NCI-H226 (cell line): ENCODE results near the gene STRIT1.
"Not testable (repeated sequence)": the region's sequence is repeated elsewhere in the genome, so short reads cannot be mapped to it uniquely, and the experiment has no call there.

Source experiments
- DNase-seq: peaks from one replicate; pipeline ENCODE4 v3.0.0-alpha.2; 2015

The STRIT1 gene

DNA sequence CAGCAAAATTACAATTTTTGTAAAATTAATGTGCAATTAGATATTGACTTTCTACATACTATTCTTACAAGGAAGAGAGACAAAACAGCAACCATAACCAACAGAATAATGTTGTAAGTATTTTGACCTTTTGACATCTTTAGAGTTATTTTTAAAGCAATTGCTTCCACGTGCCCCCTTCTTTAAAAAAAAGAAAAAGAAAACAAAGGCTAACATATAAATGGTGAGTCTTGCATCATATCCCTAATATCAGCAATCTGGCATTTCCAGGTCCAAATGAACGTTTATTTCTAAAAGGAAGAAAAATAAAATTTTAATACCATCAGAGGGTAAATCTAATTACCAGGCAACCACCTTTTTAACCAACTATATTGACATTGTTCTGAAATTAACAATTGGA is 19.3 kb upstream of the STRIT1 start:
- no peak for DNase-seq

DNA sequence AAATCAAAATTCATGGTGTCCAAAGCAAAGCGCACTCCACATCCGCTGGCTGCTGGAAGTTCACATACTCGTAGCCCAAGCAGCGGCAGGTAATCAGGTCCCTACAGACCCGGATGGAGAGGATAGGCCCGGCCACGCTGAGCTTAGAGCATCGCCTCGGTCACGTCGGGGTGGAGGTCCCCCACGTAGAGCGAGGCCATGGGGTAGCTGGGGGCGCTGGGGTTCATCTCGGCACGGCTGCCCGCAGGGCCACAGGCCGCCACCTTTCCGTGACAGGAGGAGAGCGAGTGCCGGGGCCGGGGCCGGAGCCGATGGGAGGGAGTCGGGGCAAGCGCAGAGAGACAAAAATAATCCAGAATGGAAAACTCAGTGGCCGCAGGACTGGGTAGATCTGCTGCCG is 16.1 kb upstream of the STRIT1 start:
- DNase-seq: no peak

DNA sequence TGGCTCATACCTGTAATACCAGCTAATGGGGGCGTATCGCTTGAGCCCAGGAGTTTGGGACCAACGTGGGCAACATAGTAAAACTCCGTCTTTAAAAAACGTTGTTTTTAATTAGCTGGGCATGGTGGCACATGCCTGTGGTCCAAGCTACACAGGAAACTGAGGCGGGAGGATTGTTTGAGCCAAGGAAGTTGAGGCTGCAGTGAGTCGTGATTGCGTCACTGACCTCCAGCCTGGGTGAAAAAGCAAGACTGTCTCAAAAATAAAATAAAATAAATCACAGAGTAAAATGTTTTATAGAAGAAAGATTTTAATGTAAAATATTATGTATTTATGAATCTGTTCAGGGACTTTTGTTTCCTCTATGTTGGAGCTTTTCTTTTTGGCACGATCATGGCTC is 15.3 kb upstream of the STRIT1 start:
- DNase-seq: no peak

DNA sequence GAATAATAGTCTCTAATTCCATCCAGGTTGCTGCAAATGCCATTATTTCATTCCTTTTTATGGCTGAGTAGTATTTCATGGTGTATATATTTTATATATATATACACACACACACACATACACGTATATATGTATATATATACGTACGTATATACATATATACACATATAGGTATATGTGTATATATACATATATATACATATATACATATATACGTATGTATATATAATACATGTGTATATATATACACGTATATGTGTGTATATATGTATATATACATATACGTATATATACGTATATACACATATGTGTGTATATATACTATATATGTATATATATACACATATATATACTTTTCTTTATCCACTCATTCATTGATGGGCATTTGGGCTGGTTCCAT is 13.7 kb upstream of the STRIT1 start:
- DNase-seq: no peak

DNA sequence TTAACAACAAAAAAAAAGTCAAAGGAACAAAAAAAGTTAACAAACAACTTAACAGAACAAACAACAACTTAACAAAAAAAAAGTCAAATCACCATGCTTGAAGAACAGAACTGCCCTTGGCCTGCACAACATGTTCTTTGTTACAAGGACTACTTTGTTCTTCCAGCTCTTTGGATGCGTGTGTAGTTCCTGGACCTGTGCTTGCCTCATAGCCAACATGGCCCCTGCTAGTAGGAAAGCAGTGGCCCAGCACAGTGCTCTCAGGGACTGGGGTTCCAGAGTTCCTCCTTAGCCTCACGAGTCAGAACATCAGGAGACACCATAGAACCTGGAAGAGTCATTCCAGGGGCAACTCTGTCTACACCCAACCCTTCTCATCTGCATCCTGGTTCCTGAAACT is 10.9 kb upstream of the STRIT1 start:
- no peak for DNase-seq

DNA sequence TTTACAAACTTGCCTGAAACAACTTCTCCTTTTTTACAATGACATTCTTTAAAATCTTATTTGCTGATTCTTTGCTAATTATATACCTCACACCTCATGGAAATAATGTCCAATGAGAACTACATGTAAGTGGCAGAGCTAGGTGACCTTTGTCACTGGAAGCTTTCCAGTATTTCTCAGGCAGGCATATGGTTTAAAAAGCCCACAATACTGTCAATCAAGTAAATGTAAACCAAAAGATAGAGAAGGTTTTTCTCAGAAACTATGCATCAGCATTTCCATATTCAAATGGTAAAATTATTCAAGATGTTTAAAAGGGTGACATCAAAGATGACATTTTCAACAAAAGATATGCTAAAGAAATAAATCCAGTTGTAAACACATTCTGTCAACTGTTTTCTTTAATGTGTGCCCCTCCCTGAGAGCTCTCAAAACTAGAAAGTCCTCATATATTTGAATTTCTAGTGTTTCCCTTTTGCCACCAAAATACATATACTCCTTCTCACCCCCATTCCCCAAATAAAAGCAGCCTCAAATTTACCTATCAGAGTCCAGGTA is 10.1 kb upstream of the STRIT1 start:
- DNase-seq: no peak

DNA sequence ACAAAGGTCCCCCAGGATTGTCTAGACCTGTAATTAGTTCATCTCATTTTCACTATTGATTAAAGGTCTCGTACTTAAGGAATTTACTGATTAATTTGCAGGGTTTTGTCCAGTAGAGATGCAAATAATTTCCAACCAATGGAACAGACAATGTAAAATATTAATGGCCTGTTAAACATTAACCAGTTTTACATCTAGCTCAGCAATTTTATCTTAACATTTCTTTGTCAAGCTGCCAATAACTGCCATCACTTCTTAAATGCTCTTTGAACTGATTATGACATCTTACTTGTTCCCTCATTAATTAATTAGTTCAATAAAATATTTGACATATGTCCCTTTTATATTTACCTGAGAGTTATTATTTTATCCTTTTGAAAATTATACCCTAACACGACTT is 9.4 kb upstream of the STRIT1 start:
- DNase-seq: no peak

DNA sequence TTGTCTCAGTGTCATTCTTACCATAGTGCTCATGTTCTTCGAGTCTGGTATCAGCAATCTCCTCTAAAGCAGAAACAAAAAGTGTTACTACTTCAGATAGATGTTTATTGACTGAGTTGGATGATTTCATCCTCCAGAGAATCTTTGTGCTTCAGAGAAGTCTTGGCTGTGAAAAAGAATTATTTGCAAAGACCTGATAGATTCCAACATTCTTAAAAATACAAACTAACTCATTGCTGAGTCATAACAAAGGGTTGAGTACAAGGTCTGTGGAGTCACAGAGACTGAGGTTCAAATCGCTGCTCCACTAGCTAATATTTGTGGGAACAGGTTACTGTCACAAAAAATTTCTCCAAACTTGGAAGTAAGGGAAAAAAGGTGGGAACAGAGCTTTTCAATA is 9.0 kb upstream of the STRIT1 start:
- peak; percentile 65 for DNase-seq

DNA sequence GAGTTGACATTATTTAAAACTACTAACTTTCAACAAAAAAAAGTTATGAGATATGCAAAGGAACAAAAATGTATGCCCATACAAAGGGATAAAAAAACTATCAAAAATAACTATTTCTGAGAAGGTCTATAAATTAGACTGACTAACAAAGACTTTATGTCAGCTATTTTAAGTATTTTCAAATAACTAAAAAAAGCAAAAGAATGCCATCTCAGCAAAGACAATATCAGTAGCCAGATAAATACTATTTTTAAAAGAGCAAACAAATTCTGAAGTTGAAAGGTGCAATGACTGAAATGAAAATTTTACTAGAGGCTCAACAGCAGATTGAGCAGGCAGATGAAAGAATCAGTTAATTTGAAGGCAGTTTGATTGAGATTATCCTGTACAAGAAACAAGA is 3.6 kb upstream of the STRIT1 start:
- no peak for DNase-seq

DNA sequence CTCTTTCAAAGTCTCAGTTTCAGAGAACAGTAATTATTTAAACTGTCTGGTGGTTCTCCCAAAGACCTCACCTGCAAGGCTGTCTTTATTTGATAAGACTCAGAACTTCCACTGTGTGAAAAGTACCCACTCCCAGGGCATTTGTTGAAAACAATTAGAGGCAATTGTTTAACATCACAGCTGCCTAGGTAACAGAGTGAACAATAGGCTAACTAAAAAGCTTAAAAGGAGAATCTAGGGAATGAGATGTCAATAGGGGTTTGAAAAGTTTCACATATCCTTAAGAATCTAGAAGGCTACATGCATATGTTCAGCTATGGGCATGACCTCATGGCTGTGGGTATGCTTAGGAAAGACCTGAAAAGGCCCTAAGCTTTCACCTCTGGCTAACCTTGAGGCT is 2.9 kb upstream of the STRIT1 start:
- DNase-seq: no peak

DNA sequence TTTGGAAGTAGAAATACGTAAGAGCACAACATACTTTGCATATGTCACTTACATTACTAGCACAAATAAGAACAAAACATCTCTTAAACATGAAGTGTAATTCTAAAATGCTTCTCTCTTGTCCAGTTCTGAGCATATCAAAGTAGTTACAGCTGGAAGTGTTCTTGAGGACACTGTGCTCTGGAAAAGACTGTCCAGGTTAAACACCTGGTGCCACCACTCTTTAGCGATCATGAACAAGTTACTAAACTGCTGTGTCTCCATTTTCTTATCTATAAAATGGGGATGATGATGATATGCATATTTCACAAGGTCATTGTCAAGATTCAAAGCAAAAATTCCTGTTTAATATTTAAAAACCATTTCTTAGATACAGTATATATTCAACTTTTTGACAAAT is 790 bp downstream of the STRIT1 start:
- no peak for DNase-seq

DNA sequence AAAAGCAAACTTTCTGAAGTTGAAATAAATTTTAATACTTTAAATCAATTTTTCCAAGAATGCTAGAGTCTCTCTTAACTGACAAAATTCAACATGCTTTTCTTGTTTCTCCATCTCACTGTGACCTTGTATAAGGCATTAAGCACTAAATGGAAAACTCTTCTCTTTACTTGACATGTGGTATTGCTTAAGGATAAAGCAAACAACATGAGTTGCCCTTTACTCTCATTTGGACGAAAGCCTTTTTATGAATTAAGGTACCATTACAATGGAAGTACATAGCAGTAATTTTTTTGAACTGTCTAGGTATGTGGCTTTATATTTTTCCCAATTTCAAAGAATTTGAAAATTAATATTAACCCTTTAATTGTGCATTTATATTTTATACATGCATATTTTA is 1.4 kb downstream of the STRIT1 start:
- DNase-seq: no peak

DNA sequence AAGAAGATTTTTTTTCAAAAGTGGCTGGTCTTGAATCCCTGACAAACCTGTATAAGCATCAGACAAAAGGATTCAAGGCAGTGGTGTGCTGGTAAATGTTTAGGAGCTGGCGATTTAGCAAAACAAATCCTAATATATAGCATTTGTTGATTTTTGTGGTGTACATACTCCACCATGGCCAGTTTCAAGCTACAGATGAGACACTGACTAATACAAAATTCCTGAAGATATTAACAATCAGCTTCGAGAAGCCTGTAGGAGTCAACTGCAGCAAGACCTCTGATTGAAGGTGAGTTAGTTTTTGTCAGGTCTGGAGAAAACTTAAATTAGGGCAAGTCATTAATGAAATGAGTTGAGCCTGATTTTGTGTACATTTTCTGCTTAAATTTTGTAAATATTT is 6.7 kb downstream of the STRIT1 start:
- DNase-seq: no peak

DNA sequence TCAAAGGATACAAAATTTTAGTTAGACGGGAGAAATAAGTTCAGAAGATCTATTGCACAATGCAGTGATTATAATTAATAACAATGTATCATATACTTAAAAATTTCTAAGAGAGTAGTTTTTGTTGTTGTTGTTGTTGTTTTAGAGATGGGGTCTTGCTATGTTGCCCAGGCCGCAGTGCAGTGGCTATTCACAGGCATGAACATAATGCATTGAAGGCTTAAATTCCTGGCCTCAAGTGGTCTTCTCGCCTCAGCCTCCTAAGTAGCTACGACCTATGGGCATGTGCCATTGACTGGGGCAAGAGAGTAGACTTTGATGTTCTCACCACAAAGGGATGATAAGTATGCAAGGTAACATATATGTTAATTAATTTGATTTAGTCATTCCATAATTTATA is 7.5 kb downstream of the STRIT1 start:
- DNase-seq: no peak

DNA sequence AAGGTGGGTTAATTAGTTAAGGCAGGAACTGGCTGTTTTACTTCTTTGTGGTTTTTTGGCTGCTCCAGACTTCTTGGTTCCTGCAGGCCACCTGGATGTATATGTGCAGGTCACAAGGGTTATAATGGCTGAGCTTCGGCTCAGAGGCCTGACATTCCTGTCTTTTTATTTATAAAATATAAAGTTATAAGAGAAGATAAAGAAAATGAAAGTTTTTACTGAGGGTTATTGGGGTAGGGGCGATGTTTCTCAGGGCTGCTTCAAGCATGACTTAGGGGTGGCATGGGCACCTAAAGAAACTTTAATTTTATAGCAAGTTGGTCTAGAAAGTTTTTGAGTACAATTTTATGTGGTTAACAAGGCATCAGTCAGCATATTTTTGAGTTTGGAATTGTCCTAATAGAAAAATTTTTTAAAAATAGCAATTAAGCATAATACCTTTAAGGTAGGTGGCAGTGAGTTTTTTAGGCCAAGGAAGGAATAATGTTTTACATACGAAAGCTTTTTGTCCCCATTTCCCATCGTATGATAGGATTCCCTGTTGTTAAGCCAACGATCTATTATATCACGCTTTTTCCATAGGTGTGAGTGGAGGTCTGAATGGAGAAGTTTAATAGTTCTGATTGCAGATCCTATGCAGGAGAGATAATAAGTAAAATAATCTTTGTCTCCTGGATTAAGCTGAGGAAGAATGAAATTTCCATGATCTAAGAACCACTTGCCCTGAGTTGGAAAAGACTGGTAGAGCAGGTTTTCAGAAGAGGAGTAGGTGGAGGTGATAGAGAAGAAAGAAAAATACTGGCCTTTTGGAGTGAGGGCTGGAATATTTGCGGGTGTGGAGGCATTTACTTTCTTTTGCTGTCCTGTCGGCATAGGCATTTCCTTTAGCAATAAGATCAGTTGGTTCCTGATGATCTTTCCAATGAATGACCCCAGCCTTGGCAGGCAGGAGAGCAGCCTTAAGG is 10.1 kb downstream of the STRIT1 start:
- no peak for DNase-seq

DNA sequence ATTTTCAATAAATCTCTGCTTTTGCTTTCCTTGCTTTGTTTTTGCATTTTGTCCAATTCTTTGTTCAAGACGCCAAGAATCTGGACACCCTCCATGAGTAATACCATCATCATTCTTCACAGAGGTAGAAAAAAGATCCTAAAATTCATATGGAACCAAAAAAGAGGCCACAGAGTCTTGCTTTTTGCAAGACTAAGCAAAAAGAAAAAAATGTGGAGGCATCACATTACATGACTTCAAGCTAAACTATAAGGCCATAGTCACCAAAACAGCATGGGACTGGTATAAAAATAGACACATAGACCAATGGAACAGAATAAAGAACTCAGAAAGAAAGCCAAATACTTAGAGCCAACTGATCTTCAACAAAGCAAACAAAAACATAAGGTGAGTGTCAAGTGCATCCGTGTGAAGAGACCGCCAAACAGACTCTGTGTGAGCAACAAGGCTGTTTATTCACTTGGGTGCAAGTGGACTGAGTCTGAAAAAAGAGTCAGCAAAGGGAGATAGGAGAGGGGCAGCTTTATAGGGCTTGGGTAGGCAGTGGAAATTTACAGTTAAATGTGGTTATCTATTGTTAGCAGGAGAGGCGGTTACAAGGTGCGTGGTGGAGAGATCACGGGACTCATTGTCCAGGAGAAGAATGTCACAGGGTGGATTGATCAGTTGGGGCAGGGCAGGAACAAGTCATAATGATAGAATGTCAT is 10.9 kb downstream of the STRIT1 start:
- no peak for DNase-seq

DNA sequence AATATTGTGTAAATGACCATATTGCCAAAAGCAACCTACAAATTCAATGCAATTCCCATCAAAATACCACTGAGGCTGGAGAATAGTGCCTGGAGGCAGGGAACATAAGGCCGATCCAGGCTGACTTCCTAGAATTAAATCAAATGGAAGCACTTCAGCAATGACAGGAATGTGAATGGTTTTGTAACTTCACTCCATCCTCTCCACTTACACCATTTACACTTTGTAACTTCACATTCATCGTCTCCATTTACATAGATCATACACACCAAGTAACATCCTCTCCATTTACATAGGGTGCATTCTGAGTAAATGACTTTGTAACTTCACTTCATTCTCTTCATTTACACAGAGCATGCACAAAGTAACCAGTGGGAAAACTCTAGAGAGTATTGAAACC is 11.6 kb downstream of the STRIT1 start:
- no peak for DNase-seq

DNA sequence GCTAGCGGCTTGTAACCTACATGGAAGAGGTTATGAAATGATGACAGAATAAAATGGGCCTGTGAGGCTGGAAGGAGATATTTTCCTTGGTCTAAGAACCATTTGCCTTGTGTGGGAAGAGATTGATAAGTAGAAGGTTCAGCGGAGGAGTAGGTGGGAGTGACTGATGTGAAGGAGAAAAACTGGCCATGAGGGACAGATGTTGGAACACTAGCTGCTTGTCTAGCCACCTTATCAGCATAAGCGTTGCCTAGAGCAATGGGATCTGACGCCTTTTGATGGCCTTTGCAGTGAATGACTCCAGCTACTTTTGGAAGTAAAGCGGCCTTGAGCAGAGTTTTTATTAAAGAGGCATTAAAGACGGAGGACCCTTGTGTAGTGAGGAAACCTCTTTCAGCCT is 17.4 kb downstream of the STRIT1 start:
- DNase-seq: not testable (repeated sequence)

DNA sequence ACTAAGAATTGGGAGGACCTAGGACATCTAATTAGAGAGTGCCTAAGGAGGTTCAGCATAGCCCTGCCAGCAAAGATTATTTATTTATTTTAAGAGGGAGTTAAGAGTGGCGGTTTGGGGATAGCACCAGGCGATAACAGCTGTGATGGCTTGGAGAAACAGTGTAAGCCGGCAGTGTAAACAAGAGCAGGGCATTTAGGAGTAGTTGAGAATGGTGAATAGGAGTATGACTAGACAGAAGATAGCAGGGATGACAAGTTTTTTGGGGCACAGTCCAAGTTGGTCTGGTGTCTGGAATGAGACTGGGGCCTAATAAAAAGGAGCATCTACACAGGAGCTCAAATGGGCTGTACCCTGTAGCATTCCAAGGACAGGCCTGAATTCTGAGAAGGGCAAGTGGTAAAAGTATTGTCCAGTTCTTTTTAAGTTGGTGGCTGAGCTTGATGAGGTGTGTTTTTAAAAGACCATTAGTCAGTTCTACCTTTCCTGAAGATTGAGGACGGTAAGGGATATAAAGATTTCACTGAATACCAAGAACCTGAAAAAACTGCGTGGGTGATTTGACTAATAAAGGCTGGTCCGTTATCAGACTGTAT is 18.2 kb downstream of the STRIT1 start:
- not testable (repeated sequence) for DNase-seq

DNA sequence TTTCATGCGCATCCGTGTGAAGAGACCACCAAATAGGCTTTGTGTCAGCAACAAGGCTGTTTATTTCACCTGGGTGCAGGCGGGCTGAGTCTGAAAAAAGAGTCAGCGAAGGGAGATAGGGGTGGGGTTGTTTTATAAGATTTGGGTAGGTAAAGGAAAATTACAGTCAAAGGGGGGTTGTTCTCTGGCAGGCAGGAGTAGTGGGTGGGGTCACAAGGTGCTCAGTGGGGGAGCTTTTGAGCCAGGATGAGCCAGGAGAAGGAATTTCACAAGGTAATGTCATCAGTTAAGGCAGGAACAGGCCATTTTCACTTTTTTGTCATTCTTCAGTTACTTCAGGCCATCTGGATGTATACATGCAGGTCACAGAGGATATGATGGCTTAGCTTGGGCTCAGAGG is 19.0 kb downstream of the STRIT1 start:
- DNase-seq: not testable (repeated sequence)

DNA sequence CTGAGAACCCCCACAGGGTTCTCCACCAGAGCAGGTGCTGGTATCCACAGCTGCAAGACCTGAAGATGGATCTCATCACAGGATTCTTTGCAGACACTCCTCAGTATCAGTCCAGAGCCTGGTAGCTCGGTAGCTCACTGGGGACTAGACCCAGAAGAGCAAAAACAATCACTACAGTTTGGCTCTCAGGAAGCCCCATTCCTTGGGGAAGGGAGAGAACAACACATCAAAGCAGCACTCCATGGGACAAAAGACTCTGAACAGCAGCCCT is 22.2 kb downstream of the STRIT1 start:
- DNase-seq: no peak

DNA sequence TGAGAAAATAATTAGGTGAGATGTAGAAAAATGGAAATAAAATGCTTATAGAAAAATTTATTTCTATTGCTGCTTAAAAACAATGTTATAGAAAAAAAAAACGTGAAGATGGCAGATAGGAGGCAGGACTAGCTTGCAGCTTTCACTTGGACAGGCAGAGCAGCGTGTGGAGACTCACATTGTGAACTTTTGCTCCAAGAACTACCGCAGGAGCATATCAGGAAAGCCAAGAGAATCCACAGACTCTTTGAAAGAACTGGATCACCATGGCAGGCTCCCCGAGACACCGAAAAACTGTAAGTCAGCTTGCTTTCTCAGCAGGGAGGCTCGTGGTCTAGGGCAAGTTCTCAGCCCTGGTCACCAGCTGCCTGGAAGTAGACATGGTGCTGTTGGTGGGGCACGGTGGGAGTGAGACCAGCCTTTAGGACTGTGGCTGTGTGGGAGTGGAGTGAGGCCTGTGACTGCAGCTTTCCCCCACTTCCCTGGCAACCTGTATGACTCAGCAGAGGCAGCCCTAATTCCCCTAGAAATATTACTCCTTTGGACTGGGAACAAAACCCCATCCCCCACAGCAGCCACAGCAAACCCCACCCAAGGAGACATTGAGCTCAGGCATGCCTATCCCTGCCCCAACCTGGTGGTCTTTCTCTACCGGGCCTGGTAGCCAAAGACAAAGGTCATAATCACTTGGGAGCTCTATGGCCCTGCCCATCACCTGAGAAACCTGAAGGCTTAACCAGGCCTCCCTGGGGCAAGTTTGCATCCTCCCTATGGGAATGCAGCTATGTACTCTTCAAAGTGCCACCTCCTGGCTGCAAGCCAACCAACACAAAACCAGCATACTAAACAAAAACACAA is 22.8 kb downstream of the STRIT1 start:
- no peak for DNase-seq

DNA sequence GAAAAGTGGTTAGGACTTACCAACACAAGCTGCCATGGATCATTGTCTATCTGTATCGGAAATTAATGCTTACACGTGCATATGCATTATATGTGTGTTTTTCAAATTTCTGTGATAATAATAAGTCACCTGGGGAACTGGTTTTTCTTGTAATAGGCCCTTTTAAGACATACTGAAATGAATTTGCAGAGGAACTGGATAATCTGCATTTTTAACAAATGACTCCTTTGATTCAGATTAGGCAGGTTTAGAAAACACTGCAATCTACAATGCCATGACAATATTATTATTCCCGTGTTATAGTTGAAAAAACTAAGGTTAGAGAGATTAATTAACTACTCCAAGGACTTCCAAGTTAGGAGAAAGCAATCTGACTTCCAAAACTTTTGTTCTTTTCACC is 23.4 kb downstream of the STRIT1 start:
- DNase-seq: no peak
